GM19238 (cell line): ENCODE results near the gene GPR35.

ENCODE experiments used
- DNase-seq: peaks from one replicate; pipeline ENCODE4 v3.0.0; 2011; ENCODE audit warnings: low spot score; ENCODE audit not compliant: insufficient read length

Gene GPR35

GRCh38 chr2:240622531-240623235, 2.6 kb upstream of the GPR35 start:
- no peak for DNase-seq

- DNase-seq = no peak
Observed at GRCh38 chr2:240623531-240624010, 1.7 kb upstream of the GPR35 start.

GRCh38 chr2:240624011-240624949, 1.0 kb upstream of the GPR35 start:
- DNase-seq = no peak

- DNase-seq = no peak
Observed at GRCh38 chr2:240626531-240627300, 1.4 kb downstream of the GPR35 start.

GRCh38 chr2:240627736-240628506, 2.6 kb downstream of the GPR35 start:
- DNase-seq = no peak

GRCh38 chr2:240628507-240628807, 3.2 kb downstream of the GPR35 start:
- DNase-seq = no peak

- no peak for DNase-seq
Observed at GRCh38 chr2:240628808-240629618, 3.7 kb downstream of the GPR35 start.

GRCh38 chr2:240629619-240629967, 4.3 kb downstream of the GPR35 start:
- no peak for DNase-seq

GRCh38 chr2:240629968-240630770, 4.9 kb downstream of the GPR35 start:
- DNase-seq = no peak

- no peak for DNase-seq
Observed at GRCh38 chr2:240630771-240631547, 5.7 kb downstream of the GPR35 start.

- DNase-seq = no peak
Observed at GRCh38 chr2:240631548-240632305, 6.4 kb downstream of the GPR35 start.

- DNase-seq = no peak
Observed at GRCh38 chr2:240632306-240632721, 7.0 kb downstream of the GPR35 start.

- DNase-seq = no peak
Observed at GRCh38 chr2:240635121-240635997, 10.1 kb downstream of the GPR35 start.

GRCh38 chr2:240635998-240636547, 10.8 kb downstream of the GPR35 start:
- no peak for DNase-seq

- no peak for DNase-seq
Observed at GRCh38 chr2:240636563-240637115, 11.4 kb downstream of the GPR35 start.
